ENCODE results near the gene TRAPPC2.

GRCh38 chrX:13750204-13750603 is 15.8 kb upstream of the TRAPPC2 start:
- TF ChIP-seq CTCF (IDR thresholded peaks at IDR 0.05) (peak in 5 of 6 experiments; percentile 24 to 55 (median 40)), POLR2A (IDR thresholded peaks at IDR 0.05) (no peak)

Data from adrenal gland (tissue), 5 donors.